ENCODE measurements around the gene REG4. TPM values are rescaled to one million over a fixed set of nuclear protein-coding genes. Genes with fewer than 3 reads are reported as not detected.

The REG4 gene
- total and polyA plus RNA-seq, 10 of the 15 experiments (the other 5 are each of a cell fraction or from before 2014, with no cell fraction given), result not detected

- no peaks in the 10 kb centered on the region for H3K9me3 ChIP-seq (replicated peaks; ENCODE audit: control insufficient read depth, insufficient read depth, low read length)
- in situ Hi-C loops (cut with MboI), result no loop called here
- TF ChIP-seq RAD51 (IDR thresholded peaks at IDR 0.05), result no peak
- TF ChIP-seq NKRF (conservative IDR thresholded peaks at IDR 0.05), result no peak
- no peak for TF ChIP-seq IKZF2 (IDR thresholded peaks at IDR 0.05)
- TF ChIP-seq DPF2 (IDR thresholded peaks at IDR 0.05), result no peak
- no peak for TF ChIP-seq NR2C2 (IDR thresholded peaks at IDR 0.05; ENCODE audit: borderline replicate concordance, control insufficient read depth, insufficient read length, low read depth)
- TF ChIP-seq MYC (IDR thresholded peaks at IDR 0.05; ENCODE audit: insufficient read depth, insufficient read length, insufficient replicate concordance, low read length, severe bottlenecking), result no peak
- TF ChIP-seq MTA2 (IDR thresholded peaks at IDR 0.05; ENCODE audit: low read depth), result no peak
- TF ChIP-seq CREM (IDR thresholded peaks at IDR 0.05; ENCODE audit: low read depth), result no peak
- no peak for TF ChIP-seq GATAD2B (conservative IDR thresholded peaks at IDR 0.05; ENCODE audit: low read depth)
- no peak for TF ChIP-seq BCL3 (IDR thresholded peaks at IDR 0.05; ENCODE audit: borderline replicate concordance, insufficient read depth, low read depth, low read length, poor library complexity, severe bottlenecking)
- TF ChIP-seq ZBTB40 (IDR thresholded peaks at IDR 0.05; ENCODE audit: borderline replicate concordance), result no peak
- TF ChIP-seq ESRRA (IDR thresholded peaks at IDR 0.05; ENCODE audit: low read length), result no peak
- no peak for TF ChIP-seq ZNF207 (IDR thresholded peaks at IDR 0.05; ENCODE audit: borderline replicate concordance)
- no peak for TF ChIP-seq RB1 (IDR thresholded peaks at IDR 0.05; ENCODE audit: borderline replicate concordance)
- TF ChIP-seq MEF2B (IDR thresholded peaks at IDR 0.05; ENCODE audit: partially characterized antibody, poor library complexity, severe bottlenecking), result no peak
These were observed 30.0 kb upstream of the REG4 start for GRCh38 chr1:119841306-119841705.

More at GRCh38 chr1:119841306-119841705, 30.0 kb upstream of the REG4 start:
- SMC1A ChIA-PET (ENCODE audit: uncharacterized antibody, unreplicated experiment), result no interaction called here
- BruUV-seq (replicated peaks), result no TSS peak
- intact Hi-C loops (cut with micrococcal nuclease; ENCODE audit: unreplicated experiment), result no loop called here
- WGBS (ENCODE audit: insufficient coverage, insufficient replicate concordance, low lambda C conversion rate, missing lambda C conversion rate), result 31% methylated on average over 6 of the region's 6 CpGs
- H3K4me1 ChIP-seq (ENCODE audit: control insufficient read depth, insufficient read depth, low read length), result no peaks in the 10 kb centered on the region
- no peak overlapping the region for H3K4me3 ChIP-seq
- CTCF ChIA-PET, result no interaction called here
- no peaks in the 10 kb centered on the region for H3K79me2 ChIP-seq (ENCODE audit: control insufficient read depth, insufficient read depth, low read length)
- no peaks in the 10 kb centered on the region; a peak in 1 of 4 replicates for H3K27me3 ChIP-seq (replicated peaks in 1 of 2; ENCODE audit: control insufficient read depth in 2 of 2, insufficient read depth in 2 of 2, low read length in 1 of 2)
- no peaks in the 10 kb centered on the region for H3K36me3 ChIP-seq (ENCODE audit: control insufficient read depth in 2 of 2, insufficient read depth in 2 of 2, low read length in 1 of 2)
- FAIRE-seq (no peak), ATAC-seq (no peak), DNase-seq (ENCODE audit: low read depth, low spot score) (no peak)
- POLR2A ChIA-PET, result no interaction called here
- RAD21 ChIA-PET (ENCODE audit: unreplicated experiment), result no interaction called here
- H4K20me1 ChIP-seq (ENCODE audit: control insufficient read depth, insufficient read depth), result no peaks in the 10 kb centered on the region
- no peak overlapping the region for H2AFZ ChIP-seq (ENCODE audit: control insufficient read depth, low read depth, low read length)
- H3K9ac ChIP-seq (ENCODE audit: control insufficient read depth, insufficient read depth, low read length), result no peak overlapping the region
- H3K4me2 ChIP-seq (ENCODE audit: control insufficient read depth, insufficient read depth), result no peak overlapping the region
- H3K27ac ChIP-seq (ENCODE audit: control insufficient read depth, insufficient read depth), result no peak overlapping the region

Measured in GM12878 (cell line).